Activated T-helper 2 cell treated with anti-CD3 and anti-CD28 coated beads, Interferon-gamma antibody, Interleukin-2, Interleukin-4, amounts not matched to agents 10 μg/mL and 5 μg/mL and 100 μg/mL, durations not matched to agents 14 hours and 24 hours and 36 hours (primary cell): ENCODE results near the gene SCAMP5. TPM values are rescaled to one million over a fixed set of nuclear protein-coding genes. Genes with fewer than 3 reads are reported as not detected.
A peak's percentile ranks its signal among the peaks of the same experiment; 100 is the strongest.

Experiments
- DNase-seq: peaks from one replicate; pipeline ENCODE4 v3.0.0; 2021; ENCODE audit warnings: low spot score
- H3K27ac Mint-ChIP-seq: one replicate; pipeline ENCODE4 v1.8.0; 2021; ENCODE audit warnings: mixed read lengths
- H3K27me3 Mint-ChIP-seq: one replicate; pipeline ENCODE4 v1.8.0; 2021; ENCODE audit warnings: low read depth, mixed read lengths
- H3K36me3 Mint-ChIP-seq: one replicate; pipeline ENCODE4 v1.8.0; 2021; ENCODE audit warnings: low read depth, mixed read lengths
- H3K4me1 Mint-ChIP-seq: one replicate; pipeline ENCODE4 v1.8.0; 2021; ENCODE audit warnings: low read depth, mixed read lengths
- H3K4me3 Mint-ChIP-seq: one replicate; pipeline ENCODE4 v1.8.0; 2021; ENCODE audit warnings: low read depth, mild to moderate bottlenecking, moderate library complexity, mixed read lengths
- H3K9me3 Mint-ChIP-seq: one replicate; pipeline ENCODE4 v1.8.0; 2021; ENCODE audit warnings: mixed read lengths
- intact Hi-C: fragments of 100-400 bp; cut with micrococcal nuclease; formaldehyde crosslinking; loops from one replicate; pipeline ENCODE4 v1.15.1; 2023
- total RNA-seq: library from RNA; stranded (reverse); gene quantifications from 2 replicates; pipeline ENCODE4 v1.2.3, GENCODE V29; 2022

SCAMP5 gene
- total RNA-seq, 1 donor from 2014 or later, result 0.89 TPM

GRCh38 chr15:75029378-75030022, 34.1 kb downstream of the SCAMP5 start:
- no peak overlapping the region for H3K4me3 Mint-ChIP-seq
- no peaks in the 10 kb centered on the region for H3K27me3 Mint-ChIP-seq
- peaks cover 24% of the 10 kb centered on the region for H3K36me3 Mint-ChIP-seq
- H3K27ac Mint-ChIP-seq, result peak overlapping the region; percentile 48
- DNase-seq, result peak; percentile 79
- H3K9me3 Mint-ChIP-seq, result no peaks in the 10 kb centered on the region
- intact Hi-C loops, result loop anchor here (1.0 to 10.0 kb wide), 4 partner anchors 8 to 425 kb away; partner anchors contain the start of gene SIN3A
- peaks cover 41% of the 10 kb centered on the region for H3K4me1 Mint-ChIP-seq

DNA sequence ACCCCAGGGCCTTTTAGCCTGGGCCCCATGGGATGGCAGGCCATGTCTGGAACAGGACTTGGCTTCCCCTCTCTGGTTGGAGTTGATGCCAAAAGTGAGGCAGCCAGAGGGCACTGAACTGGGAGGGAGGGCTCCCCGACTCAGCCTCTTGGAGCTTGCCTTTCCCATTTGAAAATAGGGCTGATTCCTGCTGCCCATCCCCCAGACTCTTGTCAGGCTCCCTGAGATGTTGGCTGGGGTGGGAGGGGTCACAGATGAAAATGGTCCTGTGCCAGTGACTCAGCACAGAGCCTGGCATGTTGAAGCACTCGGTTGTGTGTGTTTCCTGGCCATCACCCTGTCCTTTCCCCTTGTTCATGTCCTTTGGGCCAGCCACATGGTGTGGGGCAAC, 34.7 kb downstream of the SCAMP5 start:
- intact Hi-C loops, result no loop called here
- no peak overlapping the region for H3K4me3 Mint-ChIP-seq
- H3K36me3 Mint-ChIP-seq, result peaks cover 24% of the 10 kb centered on the region
- peaks cover 40% of the 10 kb centered on the region for H3K4me1 Mint-ChIP-seq
- no peak overlapping the region for H3K27ac Mint-ChIP-seq
- H3K9me3 Mint-ChIP-seq, result no peaks in the 10 kb centered on the region
- no peaks in the 10 kb centered on the region for H3K27me3 Mint-ChIP-seq
- no peak for DNase-seq

- Mint-ChIP-seq H3K9me3 (no peaks in the 10 kb centered on the region), H3K4me3 (no peak overlapping the region), H3K36me3 (peaks cover 20% of the 10 kb centered on the region), H3K27ac (no peak overlapping the region), H3K27me3 (no peaks in the 10 kb centered on the region), H3K4me1 (peaks cover 36% of the 10 kb centered on the region)
- no peak for DNase-seq
- intact Hi-C loops, result no loop called here
Measured at GRCh38 chr15:75030424-75030823, 35.1 kb downstream of the SCAMP5 start.

DNA sequence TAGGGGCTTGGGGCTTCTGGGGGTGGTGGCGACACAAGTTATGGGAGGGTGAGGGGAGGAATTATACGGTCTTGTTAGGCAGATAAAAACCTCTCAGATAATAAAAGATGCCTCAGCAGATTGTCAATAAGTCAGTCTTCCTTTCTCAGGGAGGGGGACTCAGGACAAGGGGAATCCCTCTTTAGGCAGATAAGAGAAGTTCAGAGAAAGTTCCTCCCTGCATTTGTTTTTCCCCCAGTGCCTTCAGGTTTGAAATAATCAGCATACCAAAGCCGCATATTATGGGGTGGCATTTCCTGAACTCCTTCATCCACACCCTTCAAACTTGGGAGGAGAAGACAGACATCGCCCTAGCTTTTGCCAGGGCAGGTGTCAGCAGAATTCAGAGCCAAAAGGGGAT, 36.5 kb downstream of the SCAMP5 start:
- peaks cover 26% of the 10 kb centered on the region for H3K36me3 Mint-ChIP-seq
- peak overlapping the region; percentile 26 for H3K27ac Mint-ChIP-seq
- no peak overlapping the region for H3K4me3 Mint-ChIP-seq
- no peaks in the 10 kb centered on the region for H3K9me3 Mint-ChIP-seq
- H3K4me1 Mint-ChIP-seq, result peaks cover 40% of the 10 kb centered on the region
- no peak for DNase-seq
- no peaks in the 10 kb centered on the region for H3K27me3 Mint-ChIP-seq
- intact Hi-C loops, result no loop called here

DNA sequence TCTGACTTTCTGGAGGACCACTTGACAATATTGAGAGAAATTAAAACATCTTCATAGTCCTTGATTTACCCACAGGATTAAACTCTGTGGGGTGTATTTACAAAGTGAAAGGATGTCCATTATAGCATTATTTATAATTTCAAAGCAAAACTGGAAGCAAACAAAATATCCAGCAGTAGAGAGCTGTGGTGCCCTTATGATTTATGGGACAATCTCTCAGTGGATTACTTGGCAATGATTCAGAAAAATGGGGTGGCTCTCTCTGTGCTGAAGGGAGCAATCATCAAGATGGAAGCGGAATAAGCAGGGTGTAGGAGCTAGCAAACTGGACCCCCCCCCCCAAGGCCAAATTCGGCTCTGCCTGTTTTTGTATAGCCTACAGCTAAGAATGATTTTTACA, 37.0 kb downstream of the SCAMP5 start:
- H3K27ac Mint-ChIP-seq, result peak overlapping the region; percentile 26
- H3K4me3 Mint-ChIP-seq, result no peak overlapping the region
- H3K4me1 Mint-ChIP-seq, result peaks cover 45% of the 10 kb centered on the region
- intact Hi-C loops, result no loop called here
- peaks cover 30% of the 10 kb centered on the region for H3K36me3 Mint-ChIP-seq
- no peaks in the 10 kb centered on the region for H3K9me3 Mint-ChIP-seq
- DNase-seq, result no peak
- H3K27me3 Mint-ChIP-seq, result no peaks in the 10 kb centered on the region

GRCh38 chr15:75033809-75034208, 38.4 kb downstream of the SCAMP5 start:
- intact Hi-C loops, result no loop called here
- Mint-ChIP-seq H3K4me3 (no peak overlapping the region), H3K36me3 (peaks cover 34% of the 10 kb centered on the region), H3K27me3 (no peaks in the 10 kb centered on the region), H3K9me3 (no peaks in the 10 kb centered on the region), H3K27ac (no peak overlapping the region), H3K4me1 (peaks cover 59% of the 10 kb centered on the region)
- no peak for DNase-seq

- DNase-seq, result no peak
- peaks cover 34% of the 10 kb centered on the region for H3K36me3 Mint-ChIP-seq
- H3K4me1 Mint-ChIP-seq, result peaks cover 61% of the 10 kb centered on the region
- no peaks in the 10 kb centered on the region for H3K9me3 Mint-ChIP-seq
- no peak overlapping the region for H3K27ac Mint-ChIP-seq
- no peaks in the 10 kb centered on the region for H3K27me3 Mint-ChIP-seq
- intact Hi-C loops, result loop anchor here (5.0 kb wide), 1 partner anchor 38 kb away; no protein-coding TSS in a partner anchor
- H3K4me3 Mint-ChIP-seq, result no peak overlapping the region
Measured at GRCh38 chr15:75034615-75035014, 39.3 kb downstream of the SCAMP5 start.

- Mint-ChIP-seq H3K4me1 (peaks cover 62% of the 10 kb centered on the region), H3K9me3 (no peaks in the 10 kb centered on the region)
- intact Hi-C loops, result loop anchor here (5.0 kb wide), 1 partner anchor 36 kb away; no protein-coding TSS in a partner anchor
Measured at GRCh38 chr15:75036212-75036616, 40.9 kb downstream of the SCAMP5 start.

GRCh38 chr15:75037685-75038084, 42.3 kb downstream of the SCAMP5 start:
- peak overlapping the region; percentile 84 for H3K27ac Mint-ChIP-seq
- H3K4me1 Mint-ChIP-seq, result peaks cover 60% of the 10 kb centered on the region
- no peak for DNase-seq
- no peaks in the 10 kb centered on the region for H3K9me3 Mint-ChIP-seq
- H3K36me3 Mint-ChIP-seq, result peaks cover 29% of the 10 kb centered on the region
- peak overlapping the region; percentile 27 for H3K4me3 Mint-ChIP-seq
- H3K27me3 Mint-ChIP-seq, result no peaks in the 10 kb centered on the region
- intact Hi-C loops, result loop anchor here (1.0 to 5.0 kb wide), 2 partner anchors 8 to 35 kb away; no protein-coding TSS in a partner anchor

More at GRCh38 chr15:75036212-75036616, 40.9 kb downstream of the SCAMP5 start:
- DNase-seq, result no peak
- H3K27ac Mint-ChIP-seq, result peak overlapping the region; percentile 70
- peaks cover 38% of the 10 kb centered on the region for H3K36me3 Mint-ChIP-seq
- no peaks in the 10 kb centered on the region for H3K27me3 Mint-ChIP-seq
- no peak overlapping the region for H3K4me3 Mint-ChIP-seq

- H3K27ac Mint-ChIP-seq, result peak overlapping the region; percentile 84
- H3K4me3 Mint-ChIP-seq, result peak overlapping the region; percentile 43
- no peaks in the 10 kb centered on the region for H3K27me3 Mint-ChIP-seq
- no peaks in the 10 kb centered on the region for H3K9me3 Mint-ChIP-seq
- H3K4me1 Mint-ChIP-seq, result peaks cover 65% of the 10 kb centered on the region
- H3K36me3 Mint-ChIP-seq, result peaks cover 29% of the 10 kb centered on the region
- no peak for DNase-seq
- intact Hi-C loops, result loop anchor here (5.0 kb wide), 1 partner anchor 34 kb away; no protein-coding TSS in a partner anchor
Measured at GRCh38 chr15:75038231-75038630, 42.9 kb downstream of the SCAMP5 start.

DNA sequence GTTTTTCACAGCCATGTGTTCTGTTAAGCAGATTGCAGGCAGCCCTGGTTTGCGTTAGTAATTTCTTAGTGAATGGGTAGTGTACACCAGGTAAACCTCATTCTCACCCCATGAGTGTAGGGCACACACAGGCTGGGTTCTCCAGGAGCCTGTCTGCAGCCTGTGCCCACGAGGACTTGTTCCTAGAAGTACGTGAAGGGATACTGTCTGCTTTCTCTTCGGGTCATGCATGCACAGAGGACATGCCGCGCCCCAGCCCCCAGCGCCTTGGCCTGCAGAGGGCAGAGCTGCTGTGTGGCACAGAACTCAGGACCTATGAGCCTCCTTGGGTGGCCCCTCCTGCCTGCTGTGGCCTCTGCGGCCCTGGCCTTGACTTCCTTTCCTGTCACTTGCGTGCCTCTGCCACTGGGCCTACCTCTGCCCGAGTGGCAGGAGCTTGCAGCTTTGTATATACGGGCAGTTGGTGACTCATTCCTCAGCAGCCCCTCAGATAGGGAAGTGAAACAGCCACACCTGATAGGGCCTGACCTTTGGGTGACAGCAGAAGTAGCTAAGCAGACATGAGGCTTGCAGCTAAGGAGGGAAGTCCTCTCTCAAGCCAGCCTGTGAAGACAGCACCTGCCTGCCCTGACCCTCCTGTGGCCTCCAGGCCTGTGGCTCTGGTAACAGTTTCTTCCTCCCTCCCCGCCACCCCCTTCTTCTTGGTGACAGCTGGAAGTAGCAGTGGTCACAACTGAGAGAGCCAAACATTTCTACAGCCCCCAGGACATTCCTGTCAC, 47.6 kb downstream of the SCAMP5 start:
- Mint-ChIP-seq H3K4me1 (peaks cover 87% of the 10 kb centered on the region), H3K27ac (peak overlapping the region; percentile 73)
- intact Hi-C loops, result loop anchor here (1.0 kb wide), 5 partner anchors 14 to 161 kb away; no protein-coding TSS in a partner anchor

DNA sequence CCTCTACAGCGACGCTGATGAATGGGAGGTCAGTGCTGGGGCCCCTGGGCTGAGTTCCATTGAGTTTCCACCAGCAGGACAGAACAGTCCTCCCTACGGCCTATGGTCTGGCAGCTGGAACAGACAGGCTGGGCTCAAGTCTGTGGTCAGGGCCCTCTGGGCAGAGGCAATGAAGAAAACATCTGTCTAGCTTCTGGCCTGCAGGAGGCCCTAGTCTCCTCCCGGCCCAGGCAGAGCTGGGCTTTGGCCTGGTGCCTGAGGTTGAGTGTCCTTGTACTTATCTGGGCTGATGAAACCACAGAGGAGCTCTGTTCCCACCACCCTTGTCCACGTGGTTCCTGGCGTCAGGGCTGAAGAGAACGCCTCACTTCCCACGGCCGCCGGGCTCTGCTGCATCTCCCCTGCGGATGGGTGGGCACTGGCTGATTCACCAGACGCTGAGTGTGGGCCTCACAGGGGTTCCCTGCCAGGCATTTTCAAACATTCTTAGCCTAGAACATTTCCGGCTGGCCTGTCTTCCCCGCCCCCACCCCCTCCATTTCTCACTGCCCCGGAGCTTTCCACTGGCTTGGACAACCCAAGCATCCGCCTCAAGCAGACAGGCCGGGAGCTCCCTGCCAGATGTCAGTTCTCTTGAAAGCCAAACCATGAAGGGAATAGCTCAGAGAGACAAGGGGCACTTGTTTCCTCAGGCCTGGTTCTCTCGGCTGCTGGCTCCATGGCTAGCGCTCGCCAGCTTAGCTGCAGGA, 48.3 kb downstream of the SCAMP5 start:
- Mint-ChIP-seq H3K36me3 (peaks cover 53% of the 10 kb centered on the region), H3K9me3 (no peaks in the 10 kb centered on the region), H3K4me1 (peaks cover 82% of the 10 kb centered on the region), H3K27ac (peak overlapping the region; percentile 73), H3K27me3 (no peaks in the 10 kb centered on the region), H3K4me3 (peak overlapping the region; percentile 74)
- DNase-seq, result no peak
- intact Hi-C loops, result loop anchor here (1.0 kb wide), 5 partner anchors 14 to 161 kb away; no protein-coding TSS in a partner anchor

More for the DNA sequence above, 47.6 kb downstream of the SCAMP5 start:
- H3K9me3 Mint-ChIP-seq, result no peaks in the 10 kb centered on the region
- H3K27me3 Mint-ChIP-seq, result no peaks in the 10 kb centered on the region
- H3K36me3 Mint-ChIP-seq, result peaks cover 45% of the 10 kb centered on the region
- peak overlapping the region; percentile 74 for H3K4me3 Mint-ChIP-seq
- DNase-seq, result peak; percentile 81
